Lung microvascular endothelial cell (primary cell): Measurements from ENCODE around the gene SERTM2. TPM values are rescaled to one million over a fixed set of nuclear protein-coding genes. Genes with fewer than 3 reads are reported as not detected.
"Not testable (repeated sequence)": the region's sequence is repeated elsewhere in the genome, so short reads cannot be mapped to it uniquely, and the experiment has no call there.

Experiments
- DNase-seq, 2 donors: peaks; one replicate each; pipeline versions ENCODE4 v3.0.0 to v3.0.0-alpha.2; 2010; ENCODE audit warnings: low read depth in 2 of 2
- total RNA-seq: library from RNA; depleted of rRNA; stranded (reverse); fragments of >200 nt; gene quantifications from 2 replicates; pipeline ENCODE4 v1.2.1, GENCODE V29; 2014

Gene SERTM2
- total RNA-seq, result not detected in 2 replicates

DNA sequence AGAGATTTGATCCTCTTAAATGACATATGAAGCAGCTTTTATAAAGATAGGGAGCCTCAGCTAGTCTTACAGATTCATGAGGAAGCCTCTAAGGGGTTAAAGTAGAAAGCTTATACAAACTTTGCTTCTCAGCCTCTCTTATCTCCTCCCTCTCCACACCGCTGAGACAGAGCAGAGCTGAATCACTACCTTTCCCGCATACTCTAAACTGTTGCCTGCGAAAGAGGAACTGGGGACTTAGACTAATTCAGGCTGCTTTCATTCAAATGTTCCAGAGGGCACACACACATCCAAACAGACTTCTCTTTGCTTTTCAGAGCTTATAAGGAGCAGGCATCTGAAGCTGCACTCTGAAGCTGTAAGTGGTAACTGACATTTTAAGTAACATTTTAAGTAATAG, at the start of gene SERTM2:
Gene SERTM2 (plus strand): TSS at position 169 of the 400 bp plus-strand sequence. CDS start 7,213 bp downstream, outside the sequence.
- no peak for DNase-seq

DNA sequence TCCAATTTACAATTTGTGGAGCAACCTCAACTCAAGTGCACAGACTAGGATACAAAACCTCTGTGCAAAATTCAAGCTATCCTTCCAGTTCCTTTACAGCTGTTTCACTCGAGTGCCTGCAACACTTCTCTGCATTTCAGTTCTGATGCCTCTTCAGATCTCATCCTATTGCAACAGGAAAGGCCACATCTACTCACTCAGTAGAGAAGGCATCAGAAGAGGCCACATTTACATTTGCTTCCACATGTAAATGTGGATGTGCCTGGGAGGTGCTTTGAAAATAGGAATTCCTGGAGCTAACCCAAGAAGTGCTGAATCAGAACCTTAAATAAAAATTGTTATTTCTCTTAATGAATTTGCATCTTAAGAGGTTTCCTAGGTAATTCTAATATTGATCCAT, 45.8 kb upstream of the SERTM2 start:
- no peak for DNase-seq

DNA sequence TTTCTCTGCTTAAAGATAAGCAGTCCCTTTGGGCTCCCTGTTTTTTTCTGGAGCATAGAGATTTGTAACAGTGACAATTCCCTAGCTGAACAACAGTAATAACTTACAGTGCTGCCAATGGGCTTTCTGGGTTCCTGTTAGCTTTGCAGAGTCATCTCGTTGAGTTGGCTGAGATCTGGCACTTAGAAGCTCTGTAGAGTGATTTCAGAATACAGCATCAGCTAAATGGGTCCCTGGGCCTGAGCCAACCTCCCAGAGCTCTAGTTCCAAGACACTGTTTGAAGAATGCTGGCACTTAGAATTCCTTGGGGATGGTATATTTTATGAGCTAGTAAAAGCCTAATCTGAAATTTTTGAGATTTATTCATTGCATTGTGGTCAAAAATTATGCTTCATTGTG, 43.5 kb upstream of the SERTM2 start:
- DNase-seq, result no peak

DNA sequence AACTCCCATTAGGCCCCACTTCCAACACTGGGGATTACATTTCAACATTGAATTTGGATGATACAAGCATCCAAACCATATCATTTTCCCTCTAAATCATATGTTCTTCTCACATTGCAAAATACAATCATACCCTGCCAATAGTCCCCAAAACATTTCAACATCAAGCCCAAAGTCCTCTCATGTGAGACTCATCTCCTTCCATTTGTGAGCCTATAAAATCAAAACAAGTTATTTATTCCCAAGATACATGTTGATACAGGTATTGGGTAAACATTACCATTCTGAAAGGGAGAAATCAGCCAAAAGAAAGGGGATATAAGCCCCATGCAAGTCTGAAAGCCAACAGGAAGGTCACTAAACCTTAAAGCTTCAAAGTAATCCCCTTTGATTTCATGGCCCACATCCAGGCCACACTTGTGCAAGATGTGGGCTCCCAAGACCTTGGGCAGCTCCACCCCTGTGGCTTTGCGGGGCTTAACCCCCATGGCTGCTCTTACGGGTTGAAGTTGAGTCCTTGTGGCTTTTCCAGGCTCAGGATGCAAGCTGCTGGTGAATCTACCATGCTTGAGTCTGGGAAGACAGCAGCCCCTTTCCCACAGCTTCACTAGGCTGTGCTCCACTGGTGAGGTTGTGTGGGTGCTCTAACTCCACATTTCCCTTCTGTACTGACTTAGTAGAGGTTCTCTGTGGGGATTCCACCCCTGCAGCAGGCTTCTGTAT, 40.6 kb upstream of the SERTM2 start:
- no peak for DNase-seq

DNA sequence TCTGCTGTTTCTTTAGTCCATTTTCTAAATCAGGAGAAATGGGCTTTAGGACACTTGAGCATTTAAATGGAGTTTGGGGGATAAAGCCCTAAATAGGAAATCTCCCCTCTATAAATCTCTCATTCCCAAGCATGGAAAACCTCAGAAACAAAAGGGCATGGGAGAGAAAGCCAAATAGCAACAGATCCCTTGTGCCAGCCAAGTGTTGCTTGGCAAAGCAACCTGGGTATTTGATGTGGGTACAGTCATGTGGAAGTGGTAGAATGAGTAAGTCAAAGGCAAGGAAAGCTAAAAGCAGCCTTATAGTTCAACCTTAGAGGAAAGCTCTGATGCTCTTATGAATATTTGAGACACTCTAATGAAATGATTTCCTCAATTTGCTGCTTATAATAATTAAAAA, 29.5 kb upstream of the SERTM2 start:
- DNase-seq, result no peak

DNA sequence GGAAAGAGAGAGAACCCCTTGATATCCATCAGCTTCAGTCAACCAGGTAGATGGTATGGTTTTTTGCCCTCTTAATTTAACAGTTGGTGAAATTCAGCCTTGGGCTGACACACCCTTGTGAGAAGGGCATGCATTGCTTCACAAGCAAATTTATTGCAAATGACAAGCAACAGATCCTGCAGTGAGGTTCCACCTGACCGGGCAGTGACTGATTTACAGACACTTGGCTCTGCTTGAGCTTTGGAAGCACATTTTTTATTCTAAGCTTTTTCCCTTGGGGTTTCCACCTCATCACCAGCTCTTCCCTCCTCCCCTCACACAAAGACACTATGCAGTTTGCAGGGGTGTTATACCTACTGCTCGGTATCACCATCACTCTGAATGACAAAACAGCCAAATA, 28.3 kb upstream of the SERTM2 start:
- no peak for DNase-seq

DNA sequence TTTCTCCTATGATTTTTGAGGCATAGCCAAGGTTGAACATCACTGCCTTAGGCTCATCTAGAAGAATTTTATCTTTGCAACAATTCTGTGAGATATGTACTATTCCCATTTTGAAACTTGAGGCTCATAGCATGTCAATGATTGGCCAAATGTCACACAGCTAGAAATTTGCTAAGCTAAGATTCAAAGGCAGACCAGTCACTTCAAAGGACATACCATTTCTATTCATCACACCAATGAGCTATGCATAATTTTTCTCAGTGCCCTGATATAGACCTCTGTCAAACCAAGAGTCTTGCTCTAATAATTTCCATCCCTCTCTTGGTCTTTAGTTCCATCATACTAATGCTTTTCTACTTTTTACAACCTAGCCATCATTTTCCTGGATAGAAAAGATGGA, 27.6 kb upstream of the SERTM2 start:
- no peak for DNase-seq

DNA sequence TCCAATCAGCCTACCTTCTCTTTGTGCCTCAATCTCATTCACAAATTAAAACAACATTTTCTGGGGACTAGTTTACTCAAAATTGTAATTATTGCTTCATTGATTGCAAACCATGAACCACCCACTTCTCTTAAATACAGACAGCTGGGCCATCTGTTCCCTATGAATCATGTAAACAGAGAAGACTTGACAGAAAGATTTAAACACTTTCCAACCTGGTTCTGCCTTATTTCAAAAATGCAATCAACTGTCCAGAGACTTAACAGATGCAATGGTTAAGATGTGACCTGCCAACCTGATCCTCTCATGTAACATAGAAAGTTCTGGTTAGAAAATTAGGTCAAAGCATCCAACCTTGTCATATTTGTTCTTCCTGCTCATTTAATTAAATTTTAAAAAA, 20.8 kb upstream of the SERTM2 start:
- no peak for DNase-seq

DNA sequence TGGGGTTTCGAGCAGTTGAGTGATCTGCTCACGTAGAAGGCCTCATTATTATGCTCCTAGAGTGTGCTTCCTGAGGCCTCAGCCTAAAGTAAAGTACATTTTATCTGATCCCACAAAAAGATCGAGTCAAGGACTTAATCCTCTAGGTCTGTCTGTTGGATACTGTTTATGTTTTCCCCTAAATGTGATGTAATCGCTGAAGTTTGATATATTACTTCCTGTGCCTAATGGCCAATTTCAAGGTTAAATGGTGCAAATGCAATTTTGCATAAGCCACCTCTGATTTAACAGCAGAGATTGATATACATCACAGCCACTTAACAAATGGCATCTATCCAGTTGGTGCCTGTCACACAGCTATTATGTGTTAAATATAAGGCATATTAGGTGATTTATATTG, 19.4 kb upstream of the SERTM2 start:
- no peak for DNase-seq

DNA sequence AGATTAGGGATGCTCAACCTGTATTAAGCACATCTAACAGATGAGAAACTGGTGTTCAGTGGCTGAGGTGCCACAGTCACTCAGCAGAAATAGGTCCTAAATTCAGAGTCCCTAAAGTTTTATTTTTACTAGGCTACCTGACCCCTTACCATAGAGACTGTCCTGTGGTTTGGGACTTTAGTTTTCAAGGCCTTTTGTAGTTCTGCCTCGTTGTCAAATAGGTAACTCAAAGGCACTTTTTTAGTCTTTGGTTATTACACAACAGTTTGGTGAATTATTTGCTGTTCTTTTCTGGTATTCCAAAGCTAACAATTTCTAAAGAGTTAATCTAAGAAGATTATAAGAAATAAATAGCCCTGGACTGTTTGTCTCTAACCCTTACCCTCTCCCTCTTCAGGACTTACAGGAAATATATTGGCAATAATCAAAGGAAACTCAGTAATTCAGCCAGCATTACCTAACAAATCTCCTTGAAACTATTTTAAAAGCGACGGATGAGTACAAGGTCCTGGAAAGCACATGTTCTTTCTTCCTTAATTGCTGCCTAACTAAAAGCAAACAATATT, 12.8 kb upstream of the SERTM2 start:
- DNase-seq, result no peak

DNA sequence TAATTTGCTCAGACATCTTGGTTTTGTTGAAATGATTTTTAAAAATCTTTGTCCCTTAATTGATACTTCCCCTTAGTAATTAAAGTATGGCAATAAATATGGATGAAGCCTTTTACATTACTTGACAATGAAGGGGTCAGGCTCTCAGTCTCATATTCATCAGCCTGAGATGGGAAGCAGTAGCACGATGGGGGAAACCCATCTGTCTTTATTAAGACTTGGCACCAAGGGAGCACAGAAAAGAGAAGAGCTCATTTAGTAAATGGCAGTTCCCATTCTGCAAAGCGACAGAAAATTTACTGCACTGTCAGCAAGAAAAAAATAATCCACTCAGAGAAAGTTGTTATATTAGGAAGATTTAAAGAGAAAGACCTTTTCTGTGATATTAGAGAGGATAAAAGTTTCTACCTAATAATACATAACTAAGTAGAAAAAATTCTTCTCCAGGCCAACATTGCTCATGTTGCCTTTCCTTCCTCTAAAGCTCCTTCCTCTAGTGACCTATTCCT, 7.9 kb upstream of the SERTM2 start:
- no peak for DNase-seq

DNA sequence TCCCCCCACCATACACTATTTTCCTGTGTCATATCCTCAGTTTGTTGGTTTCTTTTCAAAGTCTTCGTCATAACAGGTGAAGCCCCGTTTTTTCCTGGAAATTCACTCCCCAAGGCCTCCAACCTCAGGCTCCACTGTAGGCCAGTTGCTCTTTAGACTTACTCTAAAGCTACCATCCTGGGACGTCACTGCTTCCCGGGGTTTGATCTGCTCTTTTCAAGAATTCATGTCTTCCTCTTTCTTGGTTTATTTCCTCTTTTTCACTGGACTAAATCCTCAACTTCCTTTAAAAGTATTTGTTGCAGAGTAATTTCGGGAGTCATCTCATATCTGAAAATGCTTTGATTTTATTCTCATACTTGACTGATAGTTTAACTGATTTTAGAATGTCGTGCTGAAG, 6.5 kb upstream of the SERTM2 start:
- no peak for DNase-seq

DNA sequence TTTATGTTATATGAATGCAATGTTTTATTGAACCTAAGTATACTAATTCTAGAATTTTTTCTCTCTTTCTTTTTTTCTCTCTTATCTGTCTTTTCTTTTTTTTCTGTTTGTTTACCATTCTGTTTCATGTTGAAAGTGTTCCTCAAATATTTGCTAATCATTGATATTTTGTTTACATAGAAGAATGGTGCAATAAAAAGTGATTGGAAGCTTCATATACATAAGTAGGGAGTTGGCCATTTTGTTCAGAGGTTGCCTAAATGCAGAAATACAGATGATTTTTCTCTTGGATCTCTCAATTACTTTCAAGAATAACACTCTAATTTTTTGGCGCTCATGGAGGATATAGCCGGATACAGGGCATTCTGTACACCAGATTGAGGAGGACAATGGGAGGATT, 5.7 kb upstream of the SERTM2 start:
- DNase-seq, result no peak

DNA sequence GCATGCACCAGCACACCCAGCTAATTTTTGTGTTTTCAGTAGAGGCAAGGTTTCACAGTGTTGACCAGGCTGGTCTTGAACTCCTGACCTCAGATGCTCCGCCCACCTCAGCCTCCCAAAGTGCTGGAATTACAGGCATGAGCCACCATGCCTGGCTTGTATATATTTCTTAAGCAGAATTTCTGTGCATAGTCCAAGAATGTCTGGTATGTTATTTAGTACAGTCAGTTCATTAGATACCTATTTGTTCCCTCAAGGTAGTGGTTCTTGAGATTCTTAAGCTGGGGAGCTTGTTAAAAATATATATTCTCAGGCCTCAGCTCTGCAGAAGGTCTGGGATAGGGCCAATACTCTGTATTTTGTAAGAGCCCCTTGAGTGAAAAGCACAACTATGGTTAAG, 4.6 kb upstream of the SERTM2 start:
- no peak for DNase-seq

DNA sequence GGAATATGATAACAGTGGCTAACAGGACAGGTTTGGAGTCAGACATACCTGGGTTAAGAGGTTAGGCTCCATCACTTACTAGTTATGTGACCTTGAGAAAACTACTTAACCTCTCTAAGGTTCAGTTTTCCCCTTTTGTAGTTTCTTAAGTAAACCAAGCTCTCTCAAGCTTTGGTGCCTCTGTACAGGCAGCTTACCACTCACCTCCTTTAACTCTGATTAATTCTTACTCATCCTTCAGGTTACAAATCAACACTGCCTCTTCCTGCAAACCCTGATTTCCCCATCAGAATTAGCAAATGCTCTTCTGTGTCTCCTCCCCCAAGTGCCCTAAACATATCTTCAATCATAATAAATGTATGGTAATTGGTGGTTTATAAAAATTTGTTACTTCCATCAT, 3.5 kb upstream of the SERTM2 start:
- no peak for DNase-seq

DNA sequence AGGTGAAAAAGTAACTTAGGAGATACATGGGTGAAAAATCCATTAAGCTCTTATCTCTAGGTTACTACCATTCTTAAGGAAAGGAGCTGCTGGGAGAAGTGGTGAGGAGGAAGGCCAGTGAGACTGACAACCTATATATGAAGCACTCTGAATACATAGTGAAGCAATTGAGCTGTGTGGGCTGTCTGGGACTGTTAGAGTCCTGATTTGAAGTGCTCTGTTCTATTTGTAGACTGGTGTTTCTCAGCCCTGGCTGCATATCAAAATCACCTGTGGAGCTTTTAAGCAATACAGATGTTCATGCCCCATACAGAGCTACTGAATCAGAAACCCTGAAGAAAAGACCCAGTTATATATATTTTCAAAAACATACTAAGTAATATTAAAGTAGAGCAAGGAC, 3.9 kb downstream of the SERTM2 start:
- no peak for DNase-seq

DNA sequence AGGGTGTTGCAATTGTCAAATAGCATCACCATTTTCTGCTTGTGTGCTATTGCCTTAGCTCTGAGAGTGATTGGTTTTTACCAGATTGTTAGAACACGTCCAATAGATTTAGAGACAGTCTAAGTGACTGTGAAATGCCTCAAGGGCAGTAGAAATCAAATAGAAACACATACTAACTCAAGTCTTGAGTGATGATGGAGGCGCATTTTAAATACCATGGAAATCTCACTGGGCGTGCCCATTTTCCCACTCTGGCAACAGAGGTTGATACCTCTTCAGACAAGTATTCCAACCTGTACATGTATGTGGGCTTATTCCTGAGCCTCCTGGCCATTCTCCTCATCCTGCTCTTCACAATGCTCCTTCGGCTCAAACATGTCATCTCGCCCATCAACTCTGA, 7.2 kb downstream of the SERTM2 start:
- DNase-seq, result no peak

DNA sequence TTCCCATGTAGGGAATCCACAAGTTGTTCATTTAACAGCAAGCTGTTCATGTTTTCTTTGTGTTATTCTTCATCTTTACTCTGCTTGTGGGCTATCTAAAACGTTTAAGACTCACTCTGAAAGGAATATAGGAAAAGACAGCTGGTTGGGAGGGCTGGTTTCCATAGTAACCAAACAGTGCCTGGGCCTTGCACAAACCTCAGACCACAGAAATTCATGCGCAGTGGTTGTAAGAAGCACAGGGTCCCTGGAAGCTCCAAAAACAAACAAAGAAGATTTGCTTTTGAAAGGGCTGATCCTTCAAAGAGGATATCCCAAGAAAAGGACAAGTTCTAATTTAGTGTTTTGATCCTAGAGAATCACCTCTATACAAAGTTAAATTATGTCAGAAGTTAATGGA, 7.8 kb downstream of the SERTM2 start:
- DNase-seq, result no peak

DNA sequence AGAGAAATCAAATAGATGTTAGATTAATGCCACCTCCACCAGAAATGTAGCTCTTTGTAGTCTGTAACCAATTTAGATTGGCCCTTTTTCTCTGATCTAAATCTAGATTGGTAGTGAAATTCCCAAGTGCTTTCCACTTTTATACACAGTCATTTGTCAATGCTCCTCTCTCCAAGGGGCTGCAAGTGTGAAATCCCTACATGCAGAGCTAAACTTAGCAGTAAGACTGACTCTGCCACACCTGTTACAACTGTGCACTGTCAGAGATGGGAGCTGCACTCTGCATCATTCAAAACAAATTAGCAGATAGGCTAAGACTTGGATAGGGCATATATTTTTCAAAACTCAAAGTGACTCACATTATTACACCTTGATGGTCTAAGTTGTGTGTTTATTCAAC, 9.1 kb downstream of the SERTM2 start:
- no peak for DNase-seq

DNA sequence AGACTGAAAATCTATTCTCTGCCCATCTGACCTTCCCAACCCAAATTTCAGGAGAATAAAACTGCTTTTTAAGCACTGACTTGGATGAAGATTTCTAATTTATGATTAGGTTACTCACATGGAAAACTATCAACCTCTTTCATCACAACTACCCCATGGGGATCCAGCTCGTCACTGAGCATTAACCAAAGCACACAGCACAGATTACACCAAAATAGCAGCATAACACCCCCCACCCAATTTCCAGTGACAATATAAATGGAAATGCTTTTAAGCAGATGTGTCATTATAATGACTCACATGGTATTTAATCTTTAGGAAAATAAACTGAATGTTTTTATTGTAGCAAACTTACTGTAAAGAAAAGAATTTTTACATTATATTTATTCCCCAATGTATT, 9.7 kb downstream of the SERTM2 start:
- DNase-seq, result no peak

DNA sequence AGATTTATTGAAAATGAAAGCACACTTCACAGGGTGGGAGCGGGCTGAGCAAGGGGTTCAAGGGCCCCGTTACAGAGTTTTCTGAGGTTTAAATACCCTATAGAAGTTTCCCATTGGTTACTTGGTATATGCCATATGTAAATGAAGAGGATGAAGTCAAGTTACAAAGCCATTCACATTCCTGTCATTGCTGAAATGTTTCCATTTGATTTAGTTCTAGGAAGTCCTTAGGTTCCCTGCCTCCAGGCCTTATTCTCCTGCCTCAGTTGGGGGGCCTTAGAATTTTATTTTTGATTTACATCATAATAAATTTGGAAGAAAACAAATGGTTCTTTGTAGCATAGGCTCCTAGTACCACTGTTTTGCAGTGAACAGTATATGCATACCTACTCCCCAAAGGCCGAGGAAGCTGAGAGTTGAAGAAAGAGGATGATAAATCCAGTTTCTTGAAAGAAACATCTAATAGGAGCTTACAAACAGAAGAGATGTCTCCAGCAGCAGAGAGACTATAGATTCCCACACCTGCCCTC, 31.8 kb downstream of the SERTM2 start:
- no peak for DNase-seq

DNA sequence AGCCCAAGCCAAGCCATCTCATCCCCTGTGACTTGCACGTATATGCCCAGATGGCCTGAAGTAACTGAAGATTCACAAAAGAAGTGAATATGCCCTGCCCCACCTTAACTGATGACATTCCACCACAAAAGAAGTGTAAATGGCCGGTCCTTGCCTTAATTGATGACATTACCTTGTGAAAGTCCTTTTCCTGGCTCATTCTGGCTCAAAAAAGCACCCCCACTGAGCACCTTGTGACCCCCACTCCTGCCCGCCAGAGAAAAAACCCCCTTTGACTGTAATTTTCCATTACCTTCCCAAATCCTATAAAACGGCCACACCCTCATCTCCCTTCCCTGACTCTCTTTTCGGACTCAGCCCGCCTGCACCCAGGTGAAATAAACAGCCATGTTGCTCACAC, 37.8 kb downstream of the SERTM2 start:
- not testable (repeated sequence) for DNase-seq

DNA sequence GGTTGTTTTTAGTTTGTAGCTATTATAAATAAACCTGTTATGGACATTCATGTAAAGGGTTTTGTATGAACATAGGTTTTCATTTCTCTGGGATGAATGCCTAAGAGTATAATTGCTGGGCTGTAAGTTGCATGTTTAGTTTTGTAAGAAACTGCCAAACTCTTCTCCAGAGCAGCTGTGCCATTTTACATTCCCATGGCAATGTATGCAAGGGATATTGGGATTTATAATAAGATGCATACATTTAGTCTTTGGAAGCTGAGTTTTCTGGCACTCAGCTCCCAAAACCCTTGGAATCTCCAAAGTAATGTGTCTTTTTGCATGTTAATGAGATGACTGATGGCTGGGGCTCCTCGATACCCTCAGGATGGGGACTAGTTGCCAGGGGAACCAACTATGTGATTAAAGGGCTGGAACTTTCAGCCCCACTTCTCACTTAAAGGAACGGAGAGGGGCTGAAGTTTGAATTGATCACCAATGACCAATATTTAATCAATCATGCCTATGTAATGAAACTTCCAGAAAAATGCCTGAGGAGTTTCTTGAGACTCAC, 44.0 kb downstream of the SERTM2 start:
- no peak for DNase-seq
